Right cardiac atrium (tissue), 5 donors: ENCODE measurements around the gene CSRNP3. TPM values are rescaled to one million over a fixed set of nuclear protein-coding genes. Genes with fewer than 3 reads are reported as not detected.

ENCODE experiments used
- ATAC-seq, 2 donors: fragments of 200-7000 bp; cut with Tn5 transposase; one replicate each; pipeline versions ENCODE4 v1.8.0 to v1.9.1; 2020; ENCODE audit warnings: moderate library complexity in 2 of 2, mild to moderate bottlenecking in 1 of 2
- DNase-seq, 3 donors: peaks; one replicate each; pipeline ENCODE4 v3.0.0-alpha.2; 2020
- H3K27ac ChIP-seq: one replicate; pipeline ENCODE4 v1.5.1; 2013; ENCODE audit warnings: mild to moderate bottlenecking, low read length, control low read depth, moderate library complexity
- H3K27me3 ChIP-seq: one replicate; pipeline ENCODE4 v1.6.1; 2013; ENCODE audit not compliant: control insufficient read depth, insufficient read depth
- H3K4me1 ChIP-seq: one replicate; pipeline ENCODE4 v1.6.1; 2013; ENCODE audit warnings: low read length; ENCODE audit not compliant: control insufficient read depth, insufficient read depth
- H3K4me3 ChIP-seq: one replicate; pipeline ENCODE4 v1.5.1; 2013; ENCODE audit warnings: low read length, control low read depth
- H3K9me3 ChIP-seq: one replicate; pipeline ENCODE4 v1.6.1; 2013; ENCODE audit warnings: low read length; ENCODE audit not compliant: control insufficient read depth
- intact Hi-C, 4 donors: fragments of 100-400 bp; cut with DNase I; formaldehyde crosslinking; loops; one replicate each; pipeline versions ENCODE4 v1.11.0 to v1.14.0; 2022 to 2023
- polyA plus RNA-seq: library from polyadenylated mRNA; stranded (reverse); fragments of 200-250 nt; gene quantifications from one replicate; pipeline ENCODE4 v1.2.3, GENCODE V29; 2013
- total RNA-seq, 4 donors: library from RNA; stranded (reverse); fragmentation: NEBNext Ultra II Directional; extraction: Animal tissue kit (Norgen Biotek cat#: 25700); gene quantifications; one replicate each; pipeline ENCODE4 v1.2.1, GENCODE V29; 2021
- donor health status: healthy with polysubstance abuse.
- donor health status: DM: no; HTN: yes; CAD: no.
- donor health status: DM: no; HTN: no; CAD: no.
- donor health status: DM: no; HTN: yes; CAD: no; lungs with severe emphysema.
- donor health status: DM: yes; HTN: yes; CAD: no.

The CSRNP3 gene
- total and polyA plus RNA-seq, 5 donors, result 1.6 to 9.6 (median 6.1) TPM

GRCh38 chr2:165720511-165720910 is 251.0 kb downstream of the CSRNP3 start:
- intact Hi-C loops, result no loop called here
- H3K27me3 ChIP-seq, result no peaks in the 10 kb centered on the region

GRCh38 chr2:165725421-165725820 is 255.9 kb downstream of the CSRNP3 start:
- no peak for DNase-seq
- H3K4me3 ChIP-seq, result no peak overlapping the region
- no peak for ATAC-seq
- intact Hi-C loops, result no loop called here
- H3K4me1 ChIP-seq, result no peaks in the 10 kb centered on the region
- no peaks in the 10 kb centered on the region for H3K27me3 ChIP-seq
- H3K27ac ChIP-seq, result no peak overlapping the region
- H3K9me3 ChIP-seq, result no peaks in the 10 kb centered on the region

More at GRCh38 chr2:165720511-165720910, 251.0 kb downstream of the CSRNP3 start:
- Histone ChIP-seq H3K9me3 (no peaks in the 10 kb centered on the region), H3K27ac (no peak overlapping the region), H3K4me3 (no peak overlapping the region), H3K4me1 (no peaks in the 10 kb centered on the region)
- no peak for DNase-seq
- no peak for ATAC-seq

Other genes with a start within 250 kb of the CSRNP3 start
- under 1 TPM; 0.14 to 0.76 (median 0.23) TPM for gene SCN2A, start 230.3 kb upstream of the CSRNP3 start, total RNA-seq
- gene SCN2A, start 230.3 kb upstream of the CSRNP3 start, polyA plus RNA-seq, result 0.02 TPM